Sigmoid colon (tissue), 4 donors: Measurements from ENCODE around the gene LPAR3.

Source experiments
- CTCF ChIP-seq, 4 experiments: fragments of 450-650 bp in 3 of 4; fragments of 200-600 bp in 1 of 4; IDR thresholded peaks; one replicate each; pipeline ENCODE4 v1.5.1; 2016 to 2019; ENCODE audit warnings: antibody characterized with exemption in 4 of 4, mild to moderate bottlenecking in 3 of 4, moderate library complexity in 2 of 4
- EP300 ChIP-seq, 4 donors: sonication (generic); formaldehyde crosslinking; IDR thresholded peaks; one replicate each; pipeline ENCODE4 v1.6.1; 2017; ENCODE audit warnings: antibody characterized with exemption in 4 of 4

GRCh38 chr1:84929581-84929980 is 36.6 kb upstream of the LPAR3 start:
- TF ChIP-seq CTCF (IDR thresholded peaks at IDR 0.05) = no peak
- no peak for TF ChIP-seq EP300 (IDR thresholded peaks at IDR 0.05)
